Measurements from ENCODE around the gene CDK1. TPM values are rescaled to one million over a fixed set of nuclear protein-coding genes. Genes with fewer than 3 reads are reported as not detected.

CDK1 gene
- total and polyA plus RNA-seq, 9 donors = 0.91 to 5.0 (median 3.6) TPM

DNA sequence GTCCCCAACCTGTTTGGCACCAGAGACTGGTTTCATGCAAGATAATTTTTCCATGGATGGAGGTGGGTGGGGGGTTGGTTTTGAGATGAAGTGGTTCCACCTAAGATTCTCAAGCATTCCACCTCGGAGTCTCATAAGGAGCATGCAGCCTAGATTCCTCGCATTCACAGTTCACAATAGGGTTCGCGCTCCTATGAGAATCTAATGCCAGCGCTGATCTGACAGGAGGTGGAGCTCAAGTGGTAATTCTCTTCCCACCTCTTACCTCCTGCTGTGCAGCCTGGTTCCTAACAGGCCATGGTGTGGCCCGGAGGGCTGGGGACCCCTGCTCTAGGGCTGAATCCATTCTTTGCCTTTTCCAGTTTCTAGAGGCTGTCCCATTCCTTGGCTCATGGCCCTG, 19.1 kb upstream of the CDK1 start:
- WGBS, 3 donors = 84 to 89% (median 87%) methylated on average over 6 of the region's 6 CpGs
- no peak for TF ChIP-seq EP300 (IDR thresholded peaks at IDR 0.05)
- TF ChIP-seq, protein P1, sequence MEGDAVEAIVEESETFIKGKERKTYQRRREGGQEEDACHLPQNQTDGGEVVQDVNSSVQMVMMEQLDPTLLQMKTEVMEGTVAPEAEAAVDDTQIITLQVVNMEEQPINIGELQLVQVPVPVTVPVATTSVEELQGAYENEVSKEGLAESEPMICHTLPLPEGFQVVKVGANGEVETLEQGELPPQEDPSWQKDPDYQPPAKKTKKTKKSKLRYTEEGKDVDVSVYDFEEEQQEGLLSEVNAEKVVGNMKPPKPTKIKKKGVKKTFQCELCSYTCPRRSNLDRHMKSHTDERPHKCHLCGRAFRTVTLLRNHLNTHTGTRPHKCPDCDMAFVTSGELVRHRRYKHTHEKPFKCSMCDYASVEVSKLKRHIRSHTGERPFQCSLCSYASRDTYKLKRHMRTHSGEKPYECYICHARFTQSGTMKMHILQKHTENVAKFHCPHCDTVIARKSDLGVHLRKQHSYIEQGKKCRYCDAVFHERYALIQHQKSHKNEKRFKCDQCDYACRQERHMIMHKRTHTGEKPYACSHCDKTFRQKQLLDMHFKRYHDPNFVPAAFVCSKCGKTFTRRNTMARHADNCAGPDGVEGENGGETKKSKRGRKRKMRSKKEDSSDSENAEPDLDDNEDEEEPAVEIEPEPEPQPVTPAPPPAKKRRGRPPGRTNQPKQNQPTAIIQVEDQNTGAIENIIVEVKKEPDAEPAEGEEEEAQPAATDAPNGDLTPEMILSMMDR (IDR thresholded peaks at IDR 0.05) = no peak
- TF ChIP-seq POLR2A (IDR thresholded peaks at IDR 0.05) = no peak
- H3K36me3 ChIP-seq = no peaks in the 10 kb centered on the region
- H3K4me1 ChIP-seq (ENCODE audit: insufficient read depth) = no peaks in the 10 kb centered on the region
- no peaks in the 10 kb centered on the region for H3K27me3 ChIP-seq
- no peak for DNase-seq
- H3K4me3 ChIP-seq = no peak overlapping the region
- H3K27ac ChIP-seq = no peak overlapping the region
- no peaks in the 10 kb centered on the region for H3K9me3 ChIP-seq
- intact Hi-C loops (cut with DNase I) = no loop called here

GRCh38 chr10:60760711-60761210, 17.5 kb upstream of the CDK1 start:
- intact Hi-C loops (cut with DNase I) = no loop called here
- no peak overlapping the region for H3K4me3 ChIP-seq
- no peak overlapping the region for H3K27ac ChIP-seq
- H3K36me3 ChIP-seq = no peaks in the 10 kb centered on the region
- H3K27me3 ChIP-seq = no peaks in the 10 kb centered on the region
- TF ChIP-seq EP300 (IDR thresholded peaks at IDR 0.05) (no peak), POLR2A (IDR thresholded peaks at IDR 0.05) (no peak)
- TF ChIP-seq, protein P1 (IDR thresholded peaks at IDR 0.05) = no peak
- no peaks in the 10 kb centered on the region for H3K4me1 ChIP-seq (ENCODE audit: insufficient read depth)
- DNase-seq = no peak
- H3K9me3 ChIP-seq = no peaks in the 10 kb centered on the region

DNA sequence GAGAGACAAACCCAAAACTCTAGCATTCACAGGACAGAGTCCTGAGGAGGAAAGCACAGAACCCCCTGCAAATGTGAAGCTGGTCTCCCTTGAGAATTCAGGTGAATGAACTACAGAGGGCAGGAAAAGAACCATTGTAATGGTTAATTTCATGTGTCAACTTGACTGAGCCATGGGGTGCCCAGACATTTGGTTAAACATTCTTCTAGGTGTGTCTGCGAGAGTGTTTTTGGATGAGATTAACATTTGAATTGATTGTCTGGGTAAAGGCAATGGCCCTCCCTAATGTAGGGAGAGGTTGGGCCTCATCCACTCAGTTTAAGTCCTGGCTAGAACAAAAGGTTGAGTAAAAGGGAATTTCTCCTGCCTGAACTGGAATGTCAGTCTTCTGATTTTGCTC, 15.7 kb upstream of the CDK1 start:
- TF ChIP-seq POLR2A (IDR thresholded peaks at IDR 0.05) (no peak), EP300 (IDR thresholded peaks at IDR 0.05) (no peak)
- TF ChIP-seq, protein P1 (IDR thresholded peaks at IDR 0.05) = no peak
- Histone ChIP-seq H3K27me3 (no peaks in the 10 kb centered on the region), H3K4me3 (no peak overlapping the region), H3K9me3 (no peaks in the 10 kb centered on the region), H3K4me1 (ENCODE audit: insufficient read depth) (no peaks in the 10 kb centered on the region), H3K36me3 (no peaks in the 10 kb centered on the region), H3K27ac (no peak overlapping the region)
- DNase-seq = no peak
- intact Hi-C loops (cut with DNase I) = no loop called here
- 93 to 100% (median 96%) methylated on average over 1 of the region's 1 CpG for WGBS, 3 donors

- intact Hi-C loops (cut with DNase I) = no loop called here
- Histone ChIP-seq H3K36me3 (no peaks in the 10 kb centered on the region), H3K4me1 (ENCODE audit: insufficient read depth) (no peaks in the 10 kb centered on the region), H3K4me3 (no peak overlapping the region), H3K27me3 (no peaks in the 10 kb centered on the region), H3K9me3 (no peaks in the 10 kb centered on the region), H3K27ac (no peak overlapping the region)
- DNase-seq = no peak
- TF ChIP-seq EP300 (IDR thresholded peaks at IDR 0.05) (no peak), POLR2A (IDR thresholded peaks at IDR 0.05) (no peak)
- TF ChIP-seq, protein P1 (IDR thresholded peaks at IDR 0.05) = no peak
- WGBS, 3 donors = 85 to 90% (median 87%) methylated on average over 6 of the region's 6 CpGs
Observed at GRCh38 chr10:60767424-60767823, 10.9 kb upstream of the CDK1 start.
